IMR-90 (cell line): Measurements from ENCODE around the gene TNKS1BP1. TPM values are rescaled to one million over a fixed set of nuclear protein-coding genes. Genes with fewer than 3 reads are reported as not detected.

Experiments
- ATAC-seq: fragments of 200-7000 bp; cut with Tn5 transposase; 2 replicates; pipeline ENCODE4 v1.9.1; 2020; ENCODE audit warnings: low read depth, mild to moderate bottlenecking, moderate library complexity
- BruUV-seq: library from RNA; stranded (reverse); fragments of 400-500 nt; replicated peaks from 2 replicates; lab custom pipeline; 2021; lab: Mats Ljungman, UMichigan
- CTCF ChIA-PET: fragments of 300-600 bp; formaldehyde crosslinking; extraction: SDS; loops from one replicate; lab custom pipeline; 2021; ENCODE audit warnings: antibody characterized with exemption; lab: Yijun Ruan, JAX
- POLR2A ChIA-PET: fragments of 300-600 bp; sonication (Branson Sonifier 250); formaldehyde crosslinking; loops from one replicate; lab custom pipeline; 2022; ENCODE audit warnings: antibody characterized with exemption; ENCODE audit not compliant: unreplicated experiment; lab: Charles Lee
- DNase-seq: peaks from one replicate; pipeline ENCODE4 v3.0.0; 2013
- H2AFZ ChIP-seq: replicated peaks from 2 replicates; pipeline ENCODE3; 2013; ENCODE audit warnings: low read length, mild to moderate bottlenecking; ENCODE audit not compliant: poor library complexity
- H2AK5ac ChIP-seq: 2 replicates; pipeline ENCODE4 v1.6.1; 2013; ENCODE audit warnings: low read depth, low read length, inconsistent platforms
- H2AK9ac ChIP-seq: replicated peaks from 2 replicates; pipeline ENCODE3; 2013; ENCODE audit warnings: mild to moderate bottlenecking, low read depth, low read length, moderate library complexity; ENCODE audit not compliant: poor library complexity
- H2BK120ac ChIP-seq: 2 replicates; pipeline ENCODE4 v1.6.1; 2013; ENCODE audit warnings: low read depth, low read length, inconsistent platforms
- H2BK15ac ChIP-seq: 3 replicates; pipeline ENCODE4 v1.6.1; 2013; ENCODE audit warnings: low read depth, low read length, inconsistent platforms
- H2BK20ac ChIP-seq: 2 replicates; pipeline ENCODE4 v1.6.1; 2013; ENCODE audit warnings: low read depth, mild to moderate bottlenecking, inconsistent platforms, low read length, moderate library complexity
- H2BK5ac ChIP-seq: 2 replicates; pipeline ENCODE4 v1.6.1; 2013; ENCODE audit warnings: mild to moderate bottlenecking, low read depth, low read length, inconsistent platforms; ENCODE audit not compliant: poor library complexity, severe bottlenecking
- H3K14ac ChIP-seq: replicated peaks from 2 replicates; pipeline ENCODE4 v1.6.1; 2013; ENCODE audit warnings: low read depth, low read length, inconsistent platforms
- H3K18ac ChIP-seq: 2 replicates; pipeline ENCODE4 v1.6.1; 2013; ENCODE audit warnings: low read depth, low read length, control low read depth
- H3K23ac ChIP-seq: 2 replicates; pipeline ENCODE4 v1.6.1; 2013; ENCODE audit warnings: low read depth, low read length, inconsistent platforms
- H3K27ac ChIP-seq: 2 replicates; pipeline ENCODE4 v1.5.1; 2013; ENCODE audit warnings: mild to moderate bottlenecking, control low read depth, low read length; ENCODE audit not compliant: insufficient read depth
- H3K27me3 ChIP-seq: 2 replicates; pipeline ENCODE4 v1.6.1; 2013; ENCODE audit warnings: low read length; ENCODE audit not compliant: control insufficient read depth, insufficient read depth
- H3K36me3 ChIP-seq: 2 replicates; pipeline ENCODE4 v1.6.1; 2013; ENCODE audit warnings: low read length, mixed read lengths; ENCODE audit not compliant: control insufficient read depth, insufficient read depth
- H3K4ac ChIP-seq: 2 replicates; pipeline ENCODE4 v1.6.1; 2013; ENCODE audit warnings: low read depth, low read length, inconsistent platforms
- H3K4me1 ChIP-seq: 2 replicates; pipeline ENCODE4 v1.6.1; 2013; ENCODE audit warnings: low read length, mixed read lengths; ENCODE audit not compliant: control insufficient read depth, insufficient read depth
- H3K4me2 ChIP-seq: 2 replicates; pipeline ENCODE4 v1.6.1; 2013; ENCODE audit warnings: low read depth, mild to moderate bottlenecking, control low read depth, low read length, moderate library complexity
- H3K4me3 ChIP-seq: 2 replicates; pipeline ENCODE4 v1.5.1; 2013; ENCODE audit warnings: low read depth, mild to moderate bottlenecking, control low read depth, low read length, moderate library complexity; ENCODE audit not compliant: insufficient read depth
- H3K56ac ChIP-seq: 2 replicates; pipeline ENCODE4 v1.6.1; 2013; ENCODE audit warnings: low read length, inconsistent platforms; ENCODE audit not compliant: insufficient read depth; ENCODE audit errors: extremely low read depth
- H3K79me1 ChIP-seq, 2 experiments: 2 replicates each; pipeline ENCODE4 v1.6.1; 2013; ENCODE audit warnings: low read length in 2 of 2, inconsistent platforms in 1 of 2, low read depth in 1 of 2
- H3K9ac ChIP-seq: 2 replicates; pipeline ENCODE4 v1.6.1; 2013; ENCODE audit warnings: low read depth, low read length, control low read depth
- H3K9me1 ChIP-seq: 2 replicates; pipeline ENCODE4 v1.6.1; 2013; ENCODE audit warnings: low read length, inconsistent platforms; ENCODE audit not compliant: insufficient read depth
- H3K9me3 ChIP-seq: 2 replicates; pipeline ENCODE4 v1.6.1; 2013; ENCODE audit warnings: low read length; ENCODE audit not compliant: control insufficient read depth, insufficient read depth
- H4K20me1 ChIP-seq: 2 replicates; pipeline ENCODE4 v1.6.1; 2013; ENCODE audit warnings: low read length, inconsistent platforms; ENCODE audit not compliant: insufficient read depth
- H4K5ac ChIP-seq: 2 replicates; pipeline ENCODE4 v1.6.1; 2013; ENCODE audit warnings: mild to moderate bottlenecking, low read depth, low read length, control low read depth
- H4K8ac ChIP-seq, 2 experiments: 2 replicates each; pipeline ENCODE4 v1.6.1; 2013; ENCODE audit warnings: low read depth in 2 of 2, low read length in 2 of 2, control low read depth in 1 of 2, inconsistent platforms in 1 of 2
- H4K91ac ChIP-seq: 2 replicates; pipeline ENCODE4 v1.6.1; 2013; ENCODE audit warnings: low read depth, low read length, inconsistent platforms; ENCODE audit not compliant: insufficient read depth
- BHLHE40 ChIP-seq: fragments of 150-350 bp; IDR thresholded peaks from 2 replicates; pipeline ENCODE4 v1.6.1; 2016; ENCODE audit warnings: mild to moderate bottlenecking, low read depth, low read length
- CEBPB ChIP-seq: IDR thresholded peaks from 2 replicates; pipeline ENCODE4 v1.6.1; 2012; ENCODE audit warnings: low read depth, low read length, improper control_type of control experiment
- CHD1 ChIP-seq: IDR thresholded peaks from 2 replicates; pipeline ENCODE4 v1.6.1; 2012; ENCODE audit warnings: low read depth, low read length, improper control_type of control experiment
- FOS ChIP-seq: fragments of 150-350 bp; IDR thresholded peaks from 2 replicates; pipeline ENCODE4 v1.6.1; 2016; ENCODE audit warnings: low read depth, low read length
- MAFK ChIP-seq: IDR thresholded peaks from 2 replicates; pipeline ENCODE4 v1.6.1; 2012; ENCODE audit warnings: low read depth, low read length, improper control_type of control experiment
- MAZ ChIP-seq: IDR thresholded peaks from 2 replicates; pipeline ENCODE4 v1.6.1; 2012; ENCODE audit warnings: low read depth, mild to moderate bottlenecking, low read length, improper control_type of control experiment, moderate library complexity, borderline replicate concordance
- MXI1 ChIP-seq: IDR thresholded peaks from 2 replicates; pipeline ENCODE4 v1.6.1; 2012; ENCODE audit warnings: low read depth, mild to moderate bottlenecking, low read length, moderate library complexity, borderline replicate concordance
- NFE2L2 ChIP-seq: fragments of 150-350 bp; IDR thresholded peaks from 2 replicates; pipeline ENCODE4 v1.6.1; 2016; ENCODE audit warnings: low read depth, mild to moderate bottlenecking, low read length
- POLR2A ChIP-seq: IDR thresholded peaks from 2 replicates; pipeline ENCODE4 v1.6.1; 2012; ENCODE audit warnings: mild to moderate bottlenecking, low read depth, low read length
- RAD21 ChIP-seq: IDR thresholded peaks from 2 replicates; pipeline ENCODE4 v1.6.1; 2012; ENCODE audit warnings: low read length, improper control_type of control experiment
- RCOR1 ChIP-seq: IDR thresholded peaks from 2 replicates; pipeline ENCODE4 v1.6.1; 2012; ENCODE audit warnings: mild to moderate bottlenecking, low read length, improper control_type of control experiment; ENCODE audit not compliant: insufficient replicate concordance
- SMC3 ChIP-seq: fragments of 150-350 bp; IDR thresholded peaks from 2 replicates; pipeline ENCODE4 v1.6.1; 2016; ENCODE audit warnings: low read depth, mild to moderate bottlenecking, antibody characterized with exemption, low read length, moderate library complexity
- whole genome bisulfite sequencing, 2 experiments: methylation state at CpG; one replicate each; pipeline versions ENCODE4 v1.1.5 to v1.1.7; 2013; ENCODE audit warnings: missing lambda C conversion rate in 2 of 2; ENCODE audit not compliant: insufficient read length in 1 of 2; ENCODE audit errors: extremely low coverage in 2 of 2; 5-methylcytosine and 5-hydroxymethylcytosine counted together
- dilution Hi-C: fragments of 300-500 bp; cut with HindIII; formaldehyde crosslinking; loops from one replicate; pipeline ENCODE4 v1.14.3; 2018; ENCODE audit warnings: low sequenced_read_pairs; ENCODE audit not compliant: unreplicated experiment
- in situ Hi-C: fragments of 300-500 bp; cut with MboI; formaldehyde crosslinking; loops from 3 replicates; pipeline ENCODE4 v1.14.3; 2019; ENCODE audit warnings: low sequenced_read_pairs, inconsistent platforms, mixed read lengths
- intact Hi-C: fragments of 100-400 bp; cut with micrococcal nuclease; formaldehyde crosslinking; loops from 2 replicates; pipeline ENCODE4 v1.10.0; 2022
- polyA plus RNA-seq, 3 experiments: library from polyadenylated mRNA; depleted of rRNA; stranded (reverse); fragments of >200 nt; gene quantifications; 2 replicates each; pipeline ENCODE4 v1.2.3, GENCODE V29; 2012; ENCODE audit warnings: low replicate concordance in 1 of 3
- total RNA-seq: library from RNA; depleted of rRNA; stranded (reverse); fragments of >200 nt; gene quantifications from 2 replicates; pipeline ENCODE4 v1.2.3, GENCODE V29; 2012
- TF ChIP-seq, protein P1 (sequence below): fragments of 150-350 bp; IDR thresholded peaks from 2 replicates; pipeline ENCODE4 v1.6.1; 2016; ENCODE audit warnings: low read depth, mild to moderate bottlenecking, low read length, moderate library complexity, borderline replicate concordance
- TF ChIP-seq, protein P2 (sequence below): fragments of 150-350 bp; IDR thresholded peaks from 2 replicates; pipeline ENCODE4 v1.6.1; 2017; ENCODE audit warnings: mild to moderate bottlenecking, antibody characterized with exemption, low read length, low read depth
- TF ChIP-seq, protein P3 (sequence below): conservative IDR thresholded peaks from 2 replicates; pipeline ENCODE4 v1.5.1; 2012; ENCODE audit warnings: mild to moderate bottlenecking, low read depth, low read length, improper control_type of control experiment

The TNKS1BP1 gene
- total and polyA plus RNA-seq, 2 of the 4 experiments (the other 2 are of a cell fraction), result 31.7 to 71.4 TPM

DNA sequence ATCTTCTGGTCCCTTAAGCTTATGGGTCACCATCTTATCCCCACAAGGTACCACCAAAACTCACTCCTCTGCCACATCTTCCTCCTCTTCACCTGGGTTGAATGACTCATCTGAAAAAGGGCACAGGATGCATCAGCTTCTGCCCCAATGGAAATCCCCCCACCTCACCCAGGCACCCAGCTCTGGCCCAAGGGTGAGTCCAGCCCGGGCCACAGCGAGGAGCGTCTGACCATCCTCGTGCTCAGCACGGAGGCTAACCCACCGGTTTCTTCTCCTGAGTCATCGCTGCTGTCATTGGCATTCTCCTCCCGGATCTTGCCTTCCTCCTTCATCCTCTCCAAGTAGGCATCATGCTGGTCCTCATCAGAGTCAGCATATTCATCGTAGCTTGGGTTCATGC is 5.3 kb upstream of the TNKS1BP1 start:
- Histone ChIP-seq H3K4me2 (no peak overlapping the region), H3K27ac (no peak overlapping the region), H3K9me1 (peaks cover 12% of the 10 kb centered on the region), H4K20me1 (0 out of 2 replicates have a peak, but pooled peaks cover 3% of the 10 kb centered on the region), H2AK5ac (no peak overlapping the region), H4K91ac (no peak overlapping the region), H3K79me1 (peaks cover 39 to 66% of the 10 kb centered on the region in 2 experiments), H3K4ac (no peak overlapping the region), H3K4me1 (peaks cover 12% of the 10 kb centered on the region), H2BK20ac (no peak overlapping the region), H2AFZ (no peak overlapping the region), H3K14ac (no peak overlapping the region), H3K18ac (no peak overlapping the region), H2BK5ac (no peak overlapping the region), H3K9ac (no peak overlapping the region), H2BK15ac (no peak overlapping the region), H3K56ac (no peak overlapping the region), H4K8ac (no peak overlapping the region), H4K5ac (no peak overlapping the region), H3K4me3 (no peak overlapping the region), H2BK120ac (no peak overlapping the region), H3K36me3 (peaks cover 66% of the 10 kb centered on the region), H3K9me3 (no peaks in the 10 kb centered on the region), H3K23ac (no peak overlapping the region), H2AK9ac (no peak overlapping the region), H3K27me3 (no peaks in the 10 kb centered on the region)
- TF ChIP-seq, protein P1, sequence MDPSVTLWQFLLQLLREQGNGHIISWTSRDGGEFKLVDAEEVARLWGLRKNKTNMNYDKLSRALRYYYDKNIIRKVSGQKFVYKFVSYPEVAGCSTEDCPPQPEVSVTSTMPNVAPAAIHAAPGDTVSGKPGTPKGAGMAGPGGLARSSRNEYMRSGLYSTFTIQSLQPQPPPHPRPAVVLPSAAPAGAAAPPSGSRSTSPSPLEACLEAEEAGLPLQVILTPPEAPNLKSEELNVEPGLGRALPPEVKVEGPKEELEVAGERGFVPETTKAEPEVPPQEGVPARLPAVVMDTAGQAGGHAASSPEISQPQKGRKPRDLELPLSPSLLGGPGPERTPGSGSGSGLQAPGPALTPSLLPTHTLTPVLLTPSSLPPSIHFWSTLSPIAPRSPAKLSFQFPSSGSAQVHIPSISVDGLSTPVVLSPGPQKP, result no peak
- TF ChIP-seq RCOR1 (no peak), CEBPB (no peak), FOS (no peak), MAZ (no peak), NFE2L2 (no peak), SMC3 (no peak), RAD21 (no peak), BHLHE40 (no peak), MXI1 (no peak), POLR2A (no peak), CHD1 (no peak), MAFK (no peak)
- TF ChIP-seq, protein P2, sequence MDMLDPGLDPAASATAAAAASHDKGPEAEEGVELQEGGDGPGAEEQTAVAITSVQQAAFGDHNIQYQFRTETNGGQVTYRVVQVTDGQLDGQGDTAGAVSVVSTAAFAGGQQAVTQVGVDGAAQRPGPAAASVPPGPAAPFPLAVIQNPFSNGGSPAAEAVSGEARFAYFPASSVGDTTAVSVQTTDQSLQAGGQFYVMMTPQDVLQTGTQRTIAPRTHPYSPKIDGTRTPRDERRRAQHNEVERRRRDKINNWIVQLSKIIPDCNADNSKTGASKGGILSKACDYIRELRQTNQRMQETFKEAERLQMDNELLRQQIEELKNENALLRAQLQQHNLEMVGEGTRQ, result no peak
- TF ChIP-seq, protein P3, sequence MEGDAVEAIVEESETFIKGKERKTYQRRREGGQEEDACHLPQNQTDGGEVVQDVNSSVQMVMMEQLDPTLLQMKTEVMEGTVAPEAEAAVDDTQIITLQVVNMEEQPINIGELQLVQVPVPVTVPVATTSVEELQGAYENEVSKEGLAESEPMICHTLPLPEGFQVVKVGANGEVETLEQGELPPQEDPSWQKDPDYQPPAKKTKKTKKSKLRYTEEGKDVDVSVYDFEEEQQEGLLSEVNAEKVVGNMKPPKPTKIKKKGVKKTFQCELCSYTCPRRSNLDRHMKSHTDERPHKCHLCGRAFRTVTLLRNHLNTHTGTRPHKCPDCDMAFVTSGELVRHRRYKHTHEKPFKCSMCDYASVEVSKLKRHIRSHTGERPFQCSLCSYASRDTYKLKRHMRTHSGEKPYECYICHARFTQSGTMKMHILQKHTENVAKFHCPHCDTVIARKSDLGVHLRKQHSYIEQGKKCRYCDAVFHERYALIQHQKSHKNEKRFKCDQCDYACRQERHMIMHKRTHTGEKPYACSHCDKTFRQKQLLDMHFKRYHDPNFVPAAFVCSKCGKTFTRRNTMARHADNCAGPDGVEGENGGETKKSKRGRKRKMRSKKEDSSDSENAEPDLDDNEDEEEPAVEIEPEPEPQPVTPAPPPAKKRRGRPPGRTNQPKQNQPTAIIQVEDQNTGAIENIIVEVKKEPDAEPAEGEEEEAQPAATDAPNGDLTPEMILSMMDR, result no peak
- ChIA-PET POLR2A (no interaction called here), CTCF (no interaction called here)
- dilution Hi-C loops, result no loop called here
- intact Hi-C loops, result no loop called here
- no peak for ATAC-seq
- in situ Hi-C loops, result no loop called here
- BruUV-seq, result no TSS peak
- no peak for DNase-seq
- 83% methylated on average over 5 of the region's 9 CpGs; no CpG with 5 or more reads in 1 of the 2 experiments for WGBS, 2 experiments
